Activated T-helper 2 cell treated with anti-CD3 and anti-CD28 coated beads, Interferon-gamma antibody, Interleukin-2, Interleukin-4, amounts not matched to agents 10 μg/mL and 5 μg/mL and 100 μg/mL, durations not matched to agents 14 hours and 24 hours and 36 hours (primary cell): ENCODE results near the gene XYLT1. TPM values are rescaled to one million over a fixed set of nuclear protein-coding genes. Genes with fewer than 3 reads are reported as not detected.

Experiments used
- DNase-seq: peaks from one replicate; pipeline ENCODE4 v3.0.0; 2021; ENCODE audit warnings: low spot score
- H3K27ac Mint-ChIP-seq: one replicate; pipeline ENCODE4 v1.8.0; 2021; ENCODE audit warnings: mixed read lengths
- H3K27me3 Mint-ChIP-seq: one replicate; pipeline ENCODE4 v1.8.0; 2021; ENCODE audit warnings: low read depth, mixed read lengths
- H3K36me3 Mint-ChIP-seq: one replicate; pipeline ENCODE4 v1.8.0; 2021; ENCODE audit warnings: low read depth, mixed read lengths
- H3K4me1 Mint-ChIP-seq: one replicate; pipeline ENCODE4 v1.8.0; 2021; ENCODE audit warnings: low read depth, mixed read lengths
- H3K4me3 Mint-ChIP-seq: one replicate; pipeline ENCODE4 v1.8.0; 2021; ENCODE audit warnings: low read depth, mild to moderate bottlenecking, moderate library complexity, mixed read lengths
- H3K9me3 Mint-ChIP-seq: one replicate; pipeline ENCODE4 v1.8.0; 2021; ENCODE audit warnings: mixed read lengths
- intact Hi-C: fragments of 100-400 bp; cut with micrococcal nuclease; formaldehyde crosslinking; loops from one replicate; pipeline ENCODE4 v1.15.1; 2023
- total RNA-seq: library from RNA; stranded (reverse); gene quantifications from 2 replicates; pipeline ENCODE4 v1.2.3, GENCODE V29; 2022

XYLT1 gene
- total RNA-seq, 1 donor from 2014 or later, result 18.9 TPM

GRCh38 chr16:17166095-17166494, 304.7 kb downstream of the XYLT1 start:
- peaks cover 15% of the 10 kb centered on the region for H3K36me3 Mint-ChIP-seq
- no peaks in the 10 kb centered on the region for H3K4me1 Mint-ChIP-seq
- intact Hi-C loops, result no loop called here
- no peaks in the 10 kb centered on the region for H3K9me3 Mint-ChIP-seq
- no peak overlapping the region for H3K4me3 Mint-ChIP-seq
- no peak for DNase-seq
- no peaks in the 10 kb centered on the region for H3K27me3 Mint-ChIP-seq
- H3K27ac Mint-ChIP-seq, result no peak overlapping the region

- H3K4me1 Mint-ChIP-seq, result no peaks in the 10 kb centered on the region
- H3K9me3 Mint-ChIP-seq, result no peaks in the 10 kb centered on the region
- no peak overlapping the region for H3K27ac Mint-ChIP-seq
- intact Hi-C loops, result no loop called here
- H3K27me3 Mint-ChIP-seq, result no peaks in the 10 kb centered on the region
- no peak for DNase-seq
- no peak overlapping the region for H3K4me3 Mint-ChIP-seq
- peaks cover 13% of the 10 kb centered on the region for H3K36me3 Mint-ChIP-seq
Observed at GRCh38 chr16:17162560-17162959, 308.2 kb downstream of the XYLT1 start.

GRCh38 chr16:17160920-17161431, 309.8 kb downstream of the XYLT1 start:
- no peak for DNase-seq
- Mint-ChIP-seq H3K4me1 (no peaks in the 10 kb centered on the region), H3K9me3 (no peaks in the 10 kb centered on the region), H3K27me3 (no peaks in the 10 kb centered on the region), H3K27ac (no peak overlapping the region), H3K36me3 (peaks cover 8% of the 10 kb centered on the region), H3K4me3 (no peak overlapping the region)
- intact Hi-C loops, result no loop called here

GRCh38 chr16:17160285-17160853, 310.4 kb downstream of the XYLT1 start:
- H3K4me3 Mint-ChIP-seq, result no peak overlapping the region
- DNase-seq, result no peak
- peaks cover 8% of the 10 kb centered on the region for H3K36me3 Mint-ChIP-seq
- intact Hi-C loops, result no loop called here
- H3K27me3 Mint-ChIP-seq, result no peaks in the 10 kb centered on the region
- no peaks in the 10 kb centered on the region for H3K9me3 Mint-ChIP-seq
- no peaks in the 10 kb centered on the region for H3K4me1 Mint-ChIP-seq
- no peak overlapping the region for H3K27ac Mint-ChIP-seq

- peaks cover 8% of the 10 kb centered on the region for H3K36me3 Mint-ChIP-seq
- no peaks in the 10 kb centered on the region for H3K9me3 Mint-ChIP-seq
- no peaks in the 10 kb centered on the region for H3K4me1 Mint-ChIP-seq
- no peak overlapping the region for H3K4me3 Mint-ChIP-seq
- no peak overlapping the region for H3K27ac Mint-ChIP-seq
- H3K27me3 Mint-ChIP-seq, result no peaks in the 10 kb centered on the region
- intact Hi-C loops, result no loop called here
- no peak for DNase-seq
Observed at GRCh38 chr16:17159617-17160016, 311.1 kb downstream of the XYLT1 start.

GRCh38 chr16:17155936-17156335, 314.8 kb downstream of the XYLT1 start:
- H3K4me3 Mint-ChIP-seq, result no peak overlapping the region
- no peak for DNase-seq
- intact Hi-C loops, result no loop called here

GRCh38 chr16:17155485-17155884, 315.3 kb downstream of the XYLT1 start:
- Mint-ChIP-seq H3K36me3 (peaks cover 8% of the 10 kb centered on the region), H3K9me3 (no peaks in the 10 kb centered on the region), H3K4me3 (no peak overlapping the region), H3K27me3 (no peaks in the 10 kb centered on the region), H3K4me1 (no peaks in the 10 kb centered on the region), H3K27ac (no peak overlapping the region)
- intact Hi-C loops, result no loop called here
- no peak for DNase-seq

More at GRCh38 chr16:17155936-17156335, 314.8 kb downstream of the XYLT1 start:
- Mint-ChIP-seq H3K27me3 (no peaks in the 10 kb centered on the region), H3K27ac (no peak overlapping the region), H3K4me1 (no peaks in the 10 kb centered on the region), H3K36me3 (peaks cover 8% of the 10 kb centered on the region), H3K9me3 (no peaks in the 10 kb centered on the region)

- Mint-ChIP-seq H3K9me3 (no peaks in the 10 kb centered on the region), H3K27ac (no peak overlapping the region), H3K36me3 (peaks cover 8% of the 10 kb centered on the region), H3K4me3 (no peak overlapping the region), H3K4me1 (no peaks in the 10 kb centered on the region), H3K27me3 (no peaks in the 10 kb centered on the region)
- intact Hi-C loops, result no loop called here
- no peak for DNase-seq
Observed at GRCh38 chr16:17154981-17155380, 315.8 kb downstream of the XYLT1 start.

GRCh38 chr16:17152311-17152710, 318.4 kb downstream of the XYLT1 start:
- no peaks in the 10 kb centered on the region for H3K27me3 Mint-ChIP-seq
- no peak overlapping the region for H3K4me3 Mint-ChIP-seq
- H3K9me3 Mint-ChIP-seq, result no peaks in the 10 kb centered on the region
- no peak overlapping the region for H3K27ac Mint-ChIP-seq
- intact Hi-C loops, result no loop called here
- DNase-seq, result no peak
- no peaks in the 10 kb centered on the region for H3K4me1 Mint-ChIP-seq
- no peaks in the 10 kb centered on the region for H3K36me3 Mint-ChIP-seq

- Mint-ChIP-seq H3K27me3 (no peaks in the 10 kb centered on the region), H3K4me1 (no peaks in the 10 kb centered on the region), H3K36me3 (no peaks in the 10 kb centered on the region), H3K27ac (no peak overlapping the region), H3K9me3 (no peaks in the 10 kb centered on the region), H3K4me3 (no peak overlapping the region)
- DNase-seq, result no peak
- intact Hi-C loops, result no loop called here
Observed at GRCh38 chr16:17151335-17151734, 319.4 kb downstream of the XYLT1 start.

- Mint-ChIP-seq H3K9me3 (no peaks in the 10 kb centered on the region), H3K27me3 (no peaks in the 10 kb centered on the region), H3K36me3 (no peaks in the 10 kb centered on the region), H3K27ac (no peak overlapping the region), H3K4me3 (no peak overlapping the region), H3K4me1 (no peaks in the 10 kb centered on the region)
- intact Hi-C loops, result no loop called here
- no peak for DNase-seq
Observed at GRCh38 chr16:17149904-17150483, 320.8 kb downstream of the XYLT1 start.

- Mint-ChIP-seq H3K4me1 (no peaks in the 10 kb centered on the region), H3K27ac (no peak overlapping the region), H3K36me3 (no peaks in the 10 kb centered on the region), H3K4me3 (no peak overlapping the region), H3K9me3 (no peaks in the 10 kb centered on the region), H3K27me3 (no peaks in the 10 kb centered on the region)
- DNase-seq, result no peak
- intact Hi-C loops, result no loop called here
Observed at GRCh38 chr16:17147942-17148341, 322.8 kb downstream of the XYLT1 start.

- Mint-ChIP-seq H3K36me3 (peaks cover 8% of the 10 kb centered on the region), H3K27ac (no peak overlapping the region), H3K27me3 (no peaks in the 10 kb centered on the region), H3K9me3 (no peaks in the 10 kb centered on the region), H3K4me1 (no peaks in the 10 kb centered on the region), H3K4me3 (no peak overlapping the region)
- DNase-seq, result no peak
- intact Hi-C loops, result no loop called here
Observed at GRCh38 chr16:17145029-17145428, 325.7 kb downstream of the XYLT1 start.
